NCI-H128 (cell line): ENCODE measurements around the gene ETS1.

ENCODE experiments used
- DNase-seq: peaks from one replicate; lab custom pipeline; 2025; ENCODE audit not compliant: unreplicated experiment; lab: John Stamatoyannopoulos, UW

Gene ETS1

DNA sequence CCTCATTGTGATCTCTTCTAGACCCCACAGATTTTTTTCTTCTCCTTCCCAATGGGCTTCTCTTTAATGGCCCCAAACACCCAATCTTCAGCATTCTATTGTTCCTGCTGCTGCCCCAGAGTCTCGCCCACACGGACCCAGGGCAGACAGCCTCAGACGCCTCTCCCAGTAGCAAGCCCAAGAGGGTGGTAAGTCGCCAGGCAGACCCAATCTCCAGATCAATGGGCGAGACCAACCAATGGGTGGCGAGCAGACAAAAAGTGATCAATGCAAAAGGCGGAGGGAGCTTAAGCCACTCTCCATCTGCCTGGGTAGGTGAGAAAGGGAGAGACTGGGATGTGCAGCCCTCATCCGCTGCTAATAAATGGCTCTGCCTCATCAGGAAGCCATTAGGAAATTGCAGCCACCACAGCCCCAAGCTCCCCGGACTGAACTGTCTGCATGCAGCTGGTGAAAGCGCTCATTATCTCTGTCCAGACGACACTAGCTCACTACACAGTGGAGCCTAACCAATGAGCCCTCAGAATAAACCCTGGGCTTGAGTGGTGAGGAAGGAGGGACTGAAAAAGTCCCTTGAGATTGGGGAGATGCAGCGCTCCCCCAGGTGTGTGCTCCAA, 81.8 kb downstream of the ETS1 start:
- no peak for DNase-seq

DNA sequence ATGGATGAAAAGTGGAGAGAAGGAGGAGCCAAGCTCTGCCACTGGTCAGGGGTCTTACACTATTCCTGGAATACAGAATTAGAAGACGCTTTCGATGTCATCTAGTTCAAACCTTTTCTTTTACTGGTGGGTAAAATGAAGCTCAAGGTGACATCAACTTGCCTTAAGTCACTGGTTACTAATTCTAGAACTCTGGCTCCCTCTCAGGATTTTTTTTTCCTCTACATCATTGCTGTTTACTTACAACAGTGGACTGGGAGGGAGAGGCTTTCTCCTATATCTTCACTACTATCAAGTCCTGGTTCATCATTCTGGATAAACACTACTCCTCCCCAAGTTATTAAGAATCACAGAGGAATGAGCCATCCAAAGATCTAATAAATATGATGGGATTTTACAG, 82.9 kb downstream of the ETS1 start:
- DNase-seq = no peak

DNA sequence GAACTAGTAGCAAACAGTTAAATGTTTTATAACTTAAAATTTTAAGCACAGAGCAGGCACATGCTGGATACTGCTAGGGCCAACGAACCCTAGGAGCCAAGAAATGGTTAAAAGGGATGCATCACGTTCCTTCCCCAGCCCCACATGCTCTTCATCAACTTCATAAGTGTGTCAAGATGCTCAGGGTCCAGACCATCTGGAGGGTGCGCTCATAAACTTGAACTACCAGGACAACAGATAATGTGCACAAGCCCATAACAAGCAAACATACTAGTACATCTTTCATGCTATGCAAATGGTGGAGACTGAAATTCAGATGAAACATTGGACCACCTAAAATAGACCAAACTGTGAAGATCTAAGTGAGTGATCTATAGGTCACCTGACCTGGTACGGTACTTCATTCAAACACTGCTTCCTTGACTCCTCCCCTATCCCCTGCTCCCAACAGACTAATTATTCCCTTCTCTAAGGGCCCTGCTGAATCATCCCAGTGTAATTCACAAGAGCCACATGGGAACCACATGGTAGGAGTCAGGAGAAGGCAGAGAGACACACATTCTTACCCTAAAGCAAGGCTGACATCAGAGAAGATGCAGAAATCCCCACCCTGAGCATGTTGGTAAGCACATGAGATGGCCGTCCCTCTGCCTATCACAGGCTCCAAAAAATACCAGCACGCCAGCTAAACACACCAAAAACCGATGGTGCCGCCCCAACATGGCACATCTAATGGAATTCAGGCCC, 83.9 kb downstream of the ETS1 start:
- no peak for DNase-seq

DNA sequence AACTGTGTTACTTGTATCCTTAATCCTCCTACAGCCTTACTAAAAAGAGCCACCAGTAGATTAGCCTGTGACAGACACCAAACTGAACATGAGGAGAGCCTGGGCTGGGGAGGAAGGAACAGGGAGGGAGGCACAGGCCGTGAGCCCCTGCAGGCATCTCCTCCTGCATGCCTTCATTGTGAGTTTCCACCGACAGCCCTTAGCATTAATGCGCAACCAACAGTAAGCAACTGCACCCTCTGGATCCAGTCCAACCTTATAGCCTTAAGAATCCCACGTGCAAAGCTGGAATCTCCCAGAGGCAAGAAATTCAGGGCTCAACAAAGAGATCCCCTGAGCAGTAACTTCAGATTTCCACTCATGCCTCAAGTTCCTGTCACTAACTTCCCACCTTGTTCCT, 84.6 kb downstream of the ETS1 start:
- no peak for DNase-seq

DNA sequence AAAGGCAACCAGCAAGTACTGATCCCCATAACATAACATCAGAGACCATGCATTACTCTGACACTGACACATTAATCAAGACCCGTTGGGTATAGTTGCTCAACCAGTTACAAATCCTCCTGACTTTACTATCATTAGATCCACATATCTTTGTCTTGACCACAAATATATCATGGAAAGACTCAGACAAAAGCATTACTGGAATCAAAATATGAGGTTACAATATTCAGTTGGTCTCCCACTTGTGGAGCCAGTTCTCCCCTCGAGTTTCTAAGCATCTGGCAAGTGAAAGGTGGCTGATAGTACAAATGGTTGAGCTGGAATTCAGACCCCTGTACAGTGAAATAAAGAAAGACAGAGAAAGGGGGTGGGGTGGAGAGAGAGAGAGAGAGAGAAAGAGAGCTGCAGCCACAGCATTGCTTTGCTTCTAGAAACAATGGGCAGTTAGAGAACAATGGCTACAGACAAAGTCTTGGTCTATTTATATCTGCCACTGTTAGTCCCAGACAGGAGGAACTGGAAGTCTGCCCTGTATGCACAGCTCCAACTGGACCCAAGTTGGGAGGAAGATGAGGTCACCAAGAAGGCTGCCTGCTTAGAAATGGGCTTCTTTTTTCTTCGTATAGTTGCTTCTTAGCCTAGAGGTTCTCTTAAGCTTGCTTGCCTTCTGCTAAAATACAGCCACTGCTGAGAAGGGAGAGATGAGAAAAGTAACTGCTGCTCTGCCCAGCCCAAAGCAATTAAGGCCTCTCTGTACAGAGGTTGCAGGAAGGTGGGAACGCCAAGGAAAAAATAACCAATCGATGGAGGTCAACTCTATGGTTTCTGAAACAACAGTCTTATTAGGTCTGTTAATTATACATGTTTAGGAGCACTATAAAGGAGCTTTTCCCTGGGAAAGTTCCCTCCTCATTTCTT, 85.5 kb downstream of the ETS1 start:
- no peak for DNase-seq

DNA sequence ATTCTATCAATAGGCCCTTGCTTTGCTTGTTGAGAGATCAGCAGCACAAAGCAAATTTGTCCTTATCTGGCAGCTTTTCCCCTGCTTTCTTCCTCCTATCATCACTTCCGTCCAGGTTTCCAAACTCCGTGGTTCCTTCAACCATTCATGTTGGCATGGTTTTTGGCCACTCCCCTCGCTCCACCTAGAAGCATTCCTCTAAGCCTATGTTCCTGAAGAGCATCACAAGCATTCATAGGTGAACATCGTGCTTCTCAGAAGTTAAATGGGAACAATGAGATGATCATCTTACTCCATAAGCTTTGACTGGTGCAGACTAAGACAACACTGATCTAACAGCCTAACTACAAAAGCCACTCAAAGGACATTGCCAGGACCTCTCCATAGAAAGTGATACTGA, 86.3 kb downstream of the ETS1 start:
- DNase-seq = no peak

DNA sequence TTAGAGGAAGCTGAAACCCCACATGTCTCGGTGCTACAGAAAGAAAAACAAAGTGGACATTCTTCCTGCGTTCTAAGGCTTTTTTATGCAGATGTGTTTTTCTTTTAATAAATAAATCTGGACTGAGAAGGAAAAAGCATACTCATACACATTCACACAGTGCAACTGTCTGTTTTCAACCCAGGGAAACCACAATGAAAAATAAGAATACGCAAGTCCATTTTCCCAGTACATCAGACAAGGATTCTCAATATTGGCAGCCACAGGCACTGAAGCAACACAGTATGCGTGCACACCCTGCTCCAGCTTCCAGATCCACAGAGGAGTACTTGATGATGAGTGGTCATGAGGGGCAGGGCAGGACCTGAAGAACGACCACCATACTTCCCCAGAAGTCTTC, 86.9 kb downstream of the ETS1 start:
- no peak for DNase-seq

DNA sequence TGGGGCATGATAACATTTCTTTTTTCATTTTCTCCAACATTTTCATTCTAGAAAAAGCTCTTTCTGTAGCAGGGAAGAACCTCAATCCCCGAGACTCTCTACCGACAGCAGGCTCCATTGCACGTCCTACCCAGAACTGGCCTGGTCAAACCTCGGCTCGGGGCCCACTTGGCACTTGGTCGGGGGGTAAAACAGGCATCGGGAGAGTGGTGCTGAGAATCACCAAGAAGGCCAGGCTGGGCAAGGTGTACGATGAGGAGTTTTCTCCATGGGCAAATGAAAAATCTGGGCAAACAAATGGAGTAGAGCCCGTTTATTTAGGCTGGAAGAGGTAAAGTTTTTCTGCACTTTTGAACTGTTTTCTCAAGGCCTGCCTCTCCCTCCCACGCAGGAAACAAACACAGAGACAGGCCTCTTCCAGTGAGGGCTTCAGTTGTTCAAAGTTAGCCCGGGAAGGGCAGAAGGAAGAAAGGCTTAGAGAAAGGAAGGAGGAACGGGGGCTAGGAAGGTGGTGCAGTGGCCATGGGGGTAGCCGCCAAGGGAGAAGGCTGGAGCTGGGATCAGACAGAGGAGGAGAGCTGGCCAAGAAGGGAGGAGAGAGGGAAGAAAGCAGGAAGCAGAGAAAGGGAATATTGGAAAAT, 87.6 kb downstream of the ETS1 start:
- DNase-seq = no peak

DNA sequence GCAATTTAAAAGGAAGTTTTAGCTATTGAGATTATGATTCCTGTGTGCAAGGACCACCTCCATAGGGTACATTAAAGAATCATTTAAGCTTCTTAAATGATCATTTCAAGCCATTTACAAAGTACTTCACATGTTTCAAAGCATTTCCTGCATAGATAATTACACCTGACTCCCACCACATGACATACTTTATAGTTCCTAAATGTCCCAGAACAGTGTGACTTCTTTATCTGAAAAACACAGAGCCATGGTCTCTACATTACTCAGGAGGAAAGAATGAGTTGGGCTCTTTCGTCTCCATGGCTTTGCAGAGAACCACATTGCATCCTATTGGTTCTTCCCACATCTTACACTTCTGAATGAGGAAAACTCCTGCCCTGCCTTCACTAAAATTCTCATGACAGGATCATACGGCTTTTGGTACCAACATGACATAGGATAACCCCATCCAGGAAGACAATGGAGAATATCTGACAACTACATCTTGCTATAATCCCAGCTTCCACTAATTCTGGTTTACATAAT, 88.6 kb downstream of the ETS1 start:
- no peak for DNase-seq

DNA sequence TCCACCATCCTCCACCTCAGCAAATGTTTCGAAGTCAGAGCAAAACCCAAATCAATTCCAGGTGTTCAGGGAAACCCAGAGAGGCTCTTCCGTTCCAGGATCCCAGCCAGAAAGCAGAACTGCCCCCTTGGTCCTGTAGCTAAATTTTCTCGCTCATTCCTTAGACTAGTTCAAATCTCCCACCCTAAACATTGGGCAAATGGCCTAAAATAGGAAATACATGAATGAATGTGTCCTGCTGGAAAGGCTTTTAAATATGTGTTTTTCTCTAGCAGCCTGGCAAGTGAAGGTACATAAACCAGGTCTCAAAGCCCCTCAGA, 89.6 kb downstream of the ETS1 start:
- no peak for DNase-seq

DNA sequence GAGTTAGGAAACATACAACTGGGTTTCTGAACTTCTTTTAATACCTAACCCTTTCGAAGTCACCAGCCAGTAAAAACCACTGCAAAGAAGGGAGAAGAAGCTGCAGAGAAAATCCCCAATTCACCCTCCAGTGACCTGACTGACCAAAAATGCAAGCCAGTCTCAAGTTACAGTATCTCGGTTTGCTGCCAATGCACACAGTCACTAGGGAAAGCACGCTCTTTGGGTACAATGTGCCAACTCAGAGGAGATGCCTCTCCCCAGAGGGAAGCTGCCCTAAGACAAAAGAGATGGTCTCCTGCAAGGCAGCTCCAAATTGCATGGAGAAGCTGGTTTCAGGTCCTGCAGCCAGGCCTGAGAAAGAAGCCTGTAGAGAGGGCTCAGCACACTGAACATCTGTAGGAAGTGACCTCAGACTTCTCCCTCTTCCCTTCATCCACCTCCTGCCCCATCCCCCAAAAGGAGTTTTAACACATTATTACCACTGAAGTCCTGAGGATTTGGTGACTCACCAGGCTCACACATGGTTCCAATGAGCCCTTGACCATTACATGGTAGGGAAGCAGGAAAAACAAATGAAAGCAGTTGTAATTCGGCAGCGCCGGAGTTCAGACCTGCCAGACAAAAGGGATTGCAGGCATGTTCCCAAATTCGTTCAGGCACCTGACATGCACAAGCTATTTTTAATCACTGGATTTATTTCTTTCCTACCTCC, 90.1 kb downstream of the ETS1 start:
- DNase-seq = no peak

DNA sequence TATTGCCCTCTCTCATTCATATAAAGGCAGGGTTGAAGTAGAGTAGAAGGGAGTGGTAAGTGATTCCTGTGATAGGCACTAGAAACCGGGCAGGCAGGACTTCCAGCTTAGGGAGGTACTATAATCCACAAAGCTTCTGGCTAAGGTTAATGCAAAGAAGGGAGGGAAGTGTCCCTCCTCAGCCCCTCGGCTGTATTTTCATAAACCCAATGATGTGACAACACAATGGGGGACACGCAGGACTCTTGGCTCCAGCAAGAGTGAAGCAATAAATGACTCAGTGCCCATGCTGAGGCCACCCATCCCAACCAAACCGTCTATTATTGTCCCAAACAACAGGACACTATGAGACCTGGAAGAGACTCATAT, 90.7 kb downstream of the ETS1 start:
- DNase-seq = no peak

DNA sequence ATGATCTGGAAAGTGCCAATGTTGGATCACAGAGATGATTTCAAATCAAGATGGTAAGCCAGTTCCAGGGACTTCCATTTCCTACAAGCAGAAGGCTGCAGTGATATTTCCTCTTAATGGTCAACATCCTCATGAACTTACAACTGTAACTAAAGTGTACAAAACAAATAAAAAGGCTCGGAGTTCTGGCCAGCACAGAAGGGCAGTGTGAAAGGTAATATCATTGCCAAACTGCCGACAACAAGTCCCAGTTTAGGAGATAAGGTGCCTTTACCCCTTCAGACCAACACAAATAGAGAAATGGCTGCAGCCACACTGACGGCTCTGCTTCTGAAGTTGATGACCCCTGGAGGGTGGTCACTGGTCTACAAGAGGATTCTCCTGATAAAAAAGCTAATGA, 91.1 kb downstream of the ETS1 start:
- DNase-seq = no peak

DNA sequence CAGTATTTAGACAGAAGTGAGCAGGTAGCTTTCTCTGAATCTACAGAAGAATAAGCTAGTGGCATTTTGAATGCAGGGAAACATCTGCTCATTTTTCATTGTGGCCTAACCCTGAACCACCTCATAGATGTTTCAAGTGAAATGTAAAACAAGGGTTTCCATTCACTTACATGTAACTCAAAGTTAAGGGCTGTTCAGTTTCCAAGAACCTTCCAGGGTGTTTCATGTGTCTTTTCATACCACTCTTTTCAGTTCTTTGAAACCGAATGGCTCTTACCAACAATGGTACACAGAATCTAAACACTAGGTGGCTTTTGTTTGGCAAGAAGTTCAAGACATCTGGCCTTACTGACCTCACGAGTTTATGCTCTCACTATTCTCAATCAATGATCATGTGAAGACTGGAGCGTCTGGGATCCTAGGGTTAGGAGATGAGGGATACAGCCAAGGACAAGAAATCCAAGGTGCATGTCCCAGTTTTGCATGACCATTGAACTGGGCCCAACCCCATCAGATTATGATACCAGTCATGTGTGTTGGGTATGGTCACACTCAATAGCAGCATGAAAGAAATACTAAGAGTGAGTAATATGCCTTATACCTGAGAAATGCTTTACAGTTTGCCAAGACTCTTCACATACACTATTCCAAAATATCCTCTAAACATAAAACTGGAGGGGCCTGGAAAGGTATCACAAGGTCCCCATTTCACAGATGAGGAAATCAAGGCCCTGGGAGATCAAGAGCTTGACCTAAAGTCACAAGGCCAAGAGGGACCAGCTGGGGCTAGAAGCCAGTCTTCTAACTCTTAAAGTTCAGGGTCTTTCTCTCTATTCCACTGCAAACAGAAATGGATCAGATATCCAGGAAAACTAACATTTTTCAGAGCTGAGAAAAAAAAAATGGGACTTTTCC, 92.7 kb downstream of the ETS1 start:
- DNase-seq = no peak

DNA sequence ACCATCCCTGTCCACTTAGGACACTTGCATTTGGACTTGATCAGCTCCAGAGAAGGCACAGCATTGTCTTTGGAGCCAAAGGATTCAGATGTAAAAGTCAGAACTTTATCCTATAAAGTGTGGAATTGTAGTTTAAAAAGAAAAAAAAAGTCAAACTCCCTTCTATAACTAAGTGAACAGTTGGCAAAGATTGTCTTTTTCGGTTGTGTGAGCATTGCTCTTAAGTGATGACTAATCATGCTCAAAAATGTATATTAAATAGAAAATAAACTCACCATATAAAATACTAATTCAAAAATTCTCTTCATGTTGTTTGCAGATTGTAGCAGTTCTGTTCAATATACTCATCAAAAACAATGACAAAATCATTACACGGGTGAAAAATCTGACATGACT, 93.8 kb downstream of the ETS1 start:
- DNase-seq = no peak

DNA sequence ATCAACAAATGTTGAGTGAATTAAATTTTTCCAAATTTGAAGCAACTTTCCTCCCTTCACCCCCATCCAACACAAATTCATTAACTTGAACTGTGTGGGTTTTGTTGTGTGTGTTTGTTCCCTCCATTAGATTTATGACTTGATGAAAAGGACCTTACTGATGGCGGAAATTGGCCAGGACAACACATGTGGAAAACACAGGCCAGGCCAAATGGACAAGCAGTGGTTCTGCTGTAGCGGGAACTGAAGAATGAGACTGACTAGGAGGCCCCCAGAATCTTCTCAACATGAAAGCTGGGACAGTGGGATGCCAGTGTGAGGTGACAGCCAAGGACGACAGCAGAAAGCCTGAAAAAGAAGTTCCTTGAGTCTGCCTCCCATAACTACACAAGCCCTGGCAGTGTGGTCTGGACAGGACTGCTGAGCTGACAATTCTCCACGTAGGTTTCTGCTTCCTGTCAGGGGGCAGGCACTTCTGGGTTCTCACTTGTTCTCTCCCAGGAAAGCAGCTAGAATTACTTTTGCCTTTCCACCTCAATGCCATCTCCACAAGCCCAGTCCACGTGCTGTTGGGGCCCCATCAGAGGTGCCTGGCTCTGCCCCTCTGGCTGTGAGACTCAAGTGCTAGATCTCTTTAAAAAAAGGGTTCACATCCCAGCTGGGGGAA, 94.3 kb downstream of the ETS1 start:
- DNase-seq = no peak

DNA sequence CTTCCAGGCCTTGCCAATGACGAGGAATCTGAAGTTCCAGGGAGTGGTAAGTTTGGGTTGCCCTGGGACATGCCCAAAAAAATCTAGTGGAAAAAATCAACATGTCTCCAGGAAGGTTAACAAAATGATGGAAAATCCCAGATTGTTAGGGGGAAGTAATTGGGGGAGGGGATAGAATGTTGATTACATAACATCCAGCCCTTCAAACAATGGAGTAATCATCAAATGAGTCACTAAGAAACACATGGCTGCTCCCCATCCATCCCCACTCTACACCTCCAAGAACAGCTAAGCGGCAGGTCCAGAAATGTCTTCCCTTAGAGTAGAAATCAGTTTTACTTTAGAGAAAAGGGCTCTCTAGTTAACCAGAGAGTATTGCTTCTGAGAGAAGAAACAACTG, 94.9 kb downstream of the ETS1 start:
- no peak for DNase-seq

DNA sequence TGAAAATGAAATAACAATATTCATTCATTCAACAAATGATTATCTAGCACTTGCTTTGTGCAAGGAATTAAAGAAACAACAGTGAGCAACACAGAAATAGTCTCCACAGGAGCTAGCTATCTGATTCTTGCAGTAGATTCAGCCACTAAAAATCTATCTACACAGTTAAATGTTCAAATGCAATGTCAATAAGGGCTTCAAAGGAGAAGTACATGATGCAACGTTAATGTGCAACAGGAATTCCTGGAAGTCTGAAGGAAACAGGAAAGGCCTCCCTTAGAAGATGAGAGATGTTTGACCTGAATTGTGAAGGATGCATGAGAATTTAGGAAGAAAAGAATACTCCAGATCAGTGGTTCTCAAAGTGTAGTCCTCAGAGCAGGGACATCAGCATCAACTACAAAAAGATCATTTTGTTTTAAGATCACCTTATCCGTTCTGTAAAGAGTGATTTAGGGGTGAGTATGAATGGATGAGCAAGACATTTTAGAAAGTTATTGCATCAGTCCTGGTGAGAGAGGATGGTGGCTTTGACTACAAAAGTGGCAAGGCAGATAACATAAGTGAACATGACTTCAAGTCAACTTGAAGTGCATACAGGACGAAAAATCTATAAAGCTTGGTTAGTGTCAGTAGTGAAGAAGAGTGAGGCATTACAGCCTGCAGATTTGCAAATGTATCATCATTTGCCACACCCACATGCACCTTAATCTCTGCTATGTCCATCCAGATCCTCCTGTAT, 96.0 kb downstream of the ETS1 start:
- DNase-seq = no peak

DNA sequence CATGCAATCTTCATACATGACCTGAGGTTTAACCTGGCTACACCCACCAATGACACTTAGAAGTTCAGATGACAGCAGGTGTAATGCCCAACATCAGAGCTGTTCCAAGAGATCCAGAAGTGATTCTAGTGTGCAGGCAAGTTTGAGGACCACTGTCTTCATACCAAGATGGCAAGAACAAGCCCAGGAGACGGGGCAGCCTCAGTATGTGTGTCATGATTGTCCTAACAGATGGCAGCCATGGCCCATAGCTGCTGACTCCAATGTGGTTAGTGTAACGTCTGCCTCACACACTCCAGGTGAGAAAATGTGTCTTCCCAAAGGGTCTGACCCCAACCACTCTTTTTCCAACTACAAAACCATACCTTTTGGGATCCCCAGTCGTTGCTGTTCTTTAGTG, 97.3 kb downstream of the ETS1 start:
- no peak for DNase-seq
